GM19438 (cell line): ENCODE results near the gene JSRP1.
A peak's percentile ranks its signal among the peaks of the same experiment; 100 is the strongest.
"Not testable (repeated sequence)": the region's sequence is repeated elsewhere in the genome, so short reads cannot be mapped to it uniquely, and the experiment has no call there.

Source experiments
- ATAC-seq: cut with Tn5 transposase; IDR thresholded peaks from one replicate; pipeline ENCODE4 v1.9.1; 2021; ENCODE audit warnings: low read depth; ENCODE audit not compliant: unreplicated experiment

The JSRP1 gene

GRCh38 chr19:2282862-2283237 is 26.6 kb upstream of the JSRP1 start:
- ATAC-seq, result no peak

DNA sequence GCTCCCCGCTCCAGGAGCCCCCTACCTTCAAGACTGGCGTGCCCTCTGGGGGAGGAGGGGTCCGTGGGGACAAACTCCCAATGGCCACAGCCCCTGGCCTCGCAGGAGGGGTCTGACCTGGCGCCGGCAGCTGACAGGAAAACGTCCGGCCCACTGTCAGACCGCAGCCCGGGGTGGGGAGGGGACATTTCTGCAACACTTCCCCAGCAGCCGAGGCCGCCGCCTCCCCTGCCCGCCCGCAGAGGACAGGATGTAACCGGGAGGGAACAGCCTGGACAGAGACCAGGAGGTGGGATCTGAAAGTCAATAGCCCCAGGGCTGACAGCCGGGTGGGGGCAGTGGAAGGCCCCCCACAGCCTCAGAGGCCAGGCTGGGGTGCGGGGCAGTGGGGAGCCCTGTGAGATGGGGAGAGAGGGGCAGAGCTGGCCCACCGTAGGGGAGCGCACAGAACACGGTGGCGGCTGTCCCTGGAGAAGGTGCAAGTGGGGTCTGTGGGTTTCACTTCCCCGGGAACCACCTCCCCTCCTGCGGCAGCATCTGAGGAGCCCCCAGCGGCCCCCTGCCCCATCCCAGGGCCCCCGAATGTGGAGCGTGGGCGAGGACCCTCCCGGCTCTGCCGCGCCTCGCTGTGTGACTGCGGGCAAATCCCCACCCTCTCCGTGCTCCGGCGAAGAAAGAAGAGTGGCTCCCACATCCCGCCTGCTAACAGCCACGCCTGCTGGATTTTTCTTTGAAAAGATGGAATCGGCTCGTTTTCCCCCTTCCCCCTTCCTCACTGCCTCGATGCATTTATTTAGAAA is 26.0 kb upstream of the JSRP1 start, which contains the start of gene PEAK3:
PEAK3 (minus strand) TSS at position 114 of the 800 bp plus-strand sequence. CDS start 1,244 bp downstream, outside the sequence.
- no peak for ATAC-seq

- ATAC-seq, result not testable (repeated sequence)
Measured at GRCh38 chr19:2281265-2282061, 25.2 kb upstream of the JSRP1 start.

GRCh38 chr19:2280633-2281264 is 24.5 kb upstream of the JSRP1 start:
- ATAC-seq, result no peak

DNA sequence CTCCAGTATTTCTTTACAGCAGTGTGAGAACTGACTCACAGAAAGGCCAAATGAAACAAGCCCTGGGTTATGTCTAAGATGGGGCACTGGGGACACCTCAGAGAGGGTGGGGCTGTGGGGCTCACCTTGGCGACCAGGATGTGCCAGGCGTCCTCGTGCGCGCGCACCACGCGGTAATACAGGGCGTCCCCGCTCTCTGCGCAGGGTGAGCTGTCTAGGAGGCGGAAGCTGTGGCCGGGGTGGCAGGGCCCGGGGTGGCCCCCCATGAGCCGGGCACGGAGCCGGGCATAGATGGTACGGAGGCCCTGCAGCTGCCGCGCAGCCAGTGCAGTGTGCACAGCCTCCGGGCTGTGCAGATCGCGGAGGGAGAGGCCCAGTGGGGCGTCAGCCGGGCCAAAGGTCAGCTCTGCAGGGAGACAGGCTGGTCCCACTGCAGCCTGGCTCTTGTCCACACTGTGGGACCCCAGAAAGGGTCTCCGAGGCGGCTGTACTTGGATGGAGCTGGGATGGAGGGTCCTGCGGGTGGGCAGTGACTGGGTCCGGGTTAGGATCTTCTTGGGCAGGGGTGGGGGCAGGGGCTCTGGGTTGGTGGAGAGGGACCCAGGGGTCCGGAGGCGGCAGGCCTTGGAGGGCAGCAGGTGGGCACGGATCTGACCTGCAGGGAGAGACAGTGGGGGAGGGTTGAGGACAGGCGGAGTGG is 22.4 kb upstream of the JSRP1 start:
- ATAC-seq, result no peak

GRCh38 chr19:2277138-2277537 is 20.9 kb upstream of the JSRP1 start:
- no peak for ATAC-seq

DNA sequence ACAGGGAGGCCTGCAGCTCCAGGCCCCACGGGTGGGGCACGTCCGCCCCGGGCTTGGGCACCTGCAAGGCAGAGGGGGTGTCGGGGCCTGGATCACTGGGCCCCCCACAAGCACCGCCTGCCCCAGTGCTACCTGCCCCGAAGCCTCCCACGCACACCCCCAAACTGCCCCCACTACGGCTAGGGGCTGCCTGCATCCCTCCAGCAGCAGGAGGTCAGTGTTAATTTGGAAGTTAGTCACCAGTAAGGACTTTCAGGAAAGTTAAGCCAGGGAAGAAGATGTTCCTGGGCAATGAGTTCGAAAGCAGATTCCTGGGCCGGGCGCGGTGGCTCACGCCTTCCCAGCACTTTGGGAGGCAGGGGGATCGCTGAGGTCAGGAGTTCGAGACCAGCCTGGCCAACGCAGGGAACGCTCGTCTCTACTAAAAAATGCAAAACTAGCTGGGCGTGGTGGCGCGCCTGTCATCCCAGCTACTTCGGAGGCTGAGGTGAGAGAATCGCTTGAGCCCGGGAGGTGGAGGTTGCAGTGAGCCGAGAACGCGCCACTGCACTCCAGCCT is 20.3 kb upstream of the JSRP1 start:
- no peak for ATAC-seq

DNA sequence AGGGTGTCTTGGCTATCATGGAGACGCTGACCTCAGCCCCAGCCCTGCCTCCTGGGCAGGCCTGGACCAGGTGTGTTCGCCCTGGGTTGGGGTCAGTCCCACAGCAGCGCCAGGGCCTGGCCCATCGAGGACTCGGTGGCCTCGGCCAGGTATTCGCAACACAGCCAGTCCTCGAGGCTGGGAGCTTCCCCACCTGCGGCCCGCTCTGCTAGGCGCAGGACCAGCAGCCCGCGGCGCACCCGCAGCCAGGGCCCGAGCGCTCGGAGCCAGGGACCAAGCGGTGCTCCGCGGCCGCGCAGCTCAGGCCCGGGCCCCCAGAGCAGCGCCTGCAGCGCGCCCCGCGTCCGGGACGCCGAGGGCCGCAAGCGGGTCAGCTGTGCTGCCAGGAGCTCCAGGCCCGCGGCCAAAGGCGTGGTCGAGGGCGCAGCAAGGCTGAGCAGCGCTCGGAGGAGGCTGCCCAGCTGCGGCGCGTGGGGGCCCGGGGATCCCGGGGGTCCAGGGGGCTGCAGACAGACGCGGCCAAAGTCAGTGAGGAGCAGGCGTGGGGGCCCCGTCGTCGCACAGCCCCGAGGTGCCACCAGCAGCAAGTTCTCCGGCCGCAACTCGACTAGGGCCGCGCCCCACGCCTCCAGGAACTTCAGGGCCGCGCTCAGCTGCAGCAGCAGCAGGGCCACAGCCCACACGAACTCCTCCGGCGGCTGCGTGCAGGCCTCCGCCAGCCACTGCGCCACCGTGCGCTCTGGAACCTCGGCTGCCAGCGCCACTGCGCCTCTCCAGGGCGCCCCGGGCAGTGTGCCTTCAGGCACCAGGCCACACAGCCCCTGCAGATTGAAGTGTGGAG is 19.6 kb upstream of the JSRP1 start:
- no peak for ATAC-seq

DNA sequence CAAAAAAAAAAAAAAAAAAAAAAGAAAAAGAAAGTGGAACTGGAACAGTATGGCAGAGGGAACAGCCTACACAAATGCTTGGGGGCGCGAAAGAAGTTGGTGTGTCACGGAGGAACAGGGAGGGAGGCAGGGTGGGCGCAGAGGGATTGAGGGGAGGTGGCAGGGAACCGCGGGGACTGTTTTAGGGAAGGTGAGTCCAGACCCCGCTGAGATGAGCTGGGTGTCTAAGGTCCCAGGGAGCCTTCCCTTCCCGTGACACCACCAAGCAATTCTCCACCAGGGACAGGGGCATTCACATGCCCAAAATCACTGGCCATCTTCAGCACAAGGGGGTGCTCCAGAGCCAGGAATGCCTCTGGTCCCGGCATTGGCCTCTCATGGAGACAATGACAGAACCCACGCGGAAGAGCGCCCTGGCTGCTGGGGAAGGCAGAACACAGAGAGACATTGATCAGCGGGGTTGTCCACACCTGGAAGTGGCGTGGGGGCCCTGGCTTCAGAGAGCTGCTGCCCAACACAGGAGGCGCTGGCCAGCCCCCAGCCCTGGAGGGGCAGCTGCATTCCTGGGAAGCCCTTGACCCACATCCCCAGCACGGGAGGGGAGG is 18.8 kb upstream of the JSRP1 start:
- ATAC-seq, result no peak

- no peak for ATAC-seq
Measured at GRCh38 chr19:2274185-2274711, 18.0 kb upstream of the JSRP1 start.

DNA sequence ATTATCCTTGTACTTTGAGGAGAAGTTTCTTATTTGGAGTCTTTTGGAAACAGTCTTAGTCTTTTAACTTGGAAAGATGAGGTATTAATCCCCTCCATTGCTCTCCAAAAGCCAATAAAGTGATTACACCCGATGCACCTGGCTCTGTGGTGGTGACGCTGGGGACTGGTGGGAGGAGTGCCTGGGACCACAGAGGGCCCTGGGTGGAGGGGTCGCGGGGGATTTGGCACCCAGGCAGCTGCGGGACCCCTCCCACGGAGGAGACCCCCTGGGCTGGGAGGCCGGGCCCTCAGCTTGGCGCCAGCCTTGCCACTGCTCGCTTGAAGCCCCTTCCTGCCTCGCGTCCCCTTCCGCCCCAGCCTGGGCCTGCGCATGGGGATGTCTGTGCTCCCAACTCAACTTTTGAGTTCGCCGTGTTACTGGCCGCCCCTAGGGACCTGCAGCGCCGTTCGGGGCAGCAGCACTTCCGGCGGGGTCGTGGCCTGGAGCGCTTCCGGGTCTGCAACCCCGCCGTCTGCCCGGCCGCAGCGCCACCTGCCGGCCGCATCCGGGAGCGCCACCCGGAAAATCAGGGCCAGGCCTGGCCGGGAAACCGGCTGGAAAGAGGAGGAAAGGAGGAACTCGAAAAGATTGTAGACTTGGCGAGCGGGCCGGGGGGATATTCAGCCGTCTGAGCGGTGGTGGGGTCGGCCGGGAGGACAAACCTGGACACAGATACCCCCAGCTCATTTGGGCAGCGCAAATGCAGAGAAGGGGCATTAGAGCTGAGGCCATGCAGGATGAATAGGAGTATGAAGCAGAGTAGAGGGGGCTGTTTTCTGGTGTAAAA is 17.4 kb upstream of the JSRP1 start:
- ATAC-seq, result no peak

DNA sequence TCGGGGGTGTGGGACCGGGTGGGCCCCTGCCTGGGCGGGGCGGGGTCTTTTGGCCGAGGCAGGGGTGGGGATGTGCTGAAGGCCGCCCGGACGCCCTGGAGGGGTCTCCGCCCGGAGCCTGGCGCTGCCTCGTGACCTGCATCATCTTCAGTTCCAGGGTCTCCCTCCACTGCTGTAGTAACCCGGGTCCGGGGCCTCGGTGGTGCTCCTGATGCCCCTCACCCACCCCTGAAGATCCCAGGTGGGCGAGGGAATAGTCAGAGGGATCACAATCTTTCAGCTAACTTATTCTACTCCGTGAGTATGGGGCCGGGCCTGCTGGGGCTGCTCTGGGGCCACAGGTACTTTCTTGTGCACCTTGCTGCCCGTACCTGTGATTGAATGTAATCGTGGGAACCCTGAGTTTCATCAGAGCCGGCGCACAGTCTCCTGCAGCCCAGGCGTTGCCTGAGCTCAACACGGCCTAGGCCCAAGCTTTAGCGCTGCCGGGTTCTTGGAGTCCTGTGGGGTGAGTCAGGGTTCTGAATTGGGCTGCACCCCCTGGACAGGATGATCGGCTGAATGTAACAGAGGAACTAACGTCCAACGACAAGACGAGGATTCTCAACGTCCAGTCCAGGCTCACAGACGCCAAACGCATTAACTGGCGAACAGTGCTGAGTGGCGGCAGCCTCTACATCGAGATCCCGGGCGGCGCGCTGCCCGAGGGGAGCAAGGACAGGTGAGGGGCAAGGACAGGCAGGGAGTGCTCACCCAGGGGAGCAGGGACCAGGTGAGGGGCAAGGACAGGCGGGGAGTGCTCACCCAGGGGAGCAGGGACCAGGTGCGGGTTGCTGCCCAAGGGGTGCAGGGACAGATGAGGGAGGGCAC is 15.3 kb upstream of the JSRP1 start:
- ATAC-seq, result no peak

- no peak for ATAC-seq
Measured at GRCh38 chr19:2270423-2271233, 14.4 kb upstream of the JSRP1 start.

- ATAC-seq, result no peak
Measured at GRCh38 chr19:2270157-2270422, 13.9 kb upstream of the JSRP1 start.

DNA sequence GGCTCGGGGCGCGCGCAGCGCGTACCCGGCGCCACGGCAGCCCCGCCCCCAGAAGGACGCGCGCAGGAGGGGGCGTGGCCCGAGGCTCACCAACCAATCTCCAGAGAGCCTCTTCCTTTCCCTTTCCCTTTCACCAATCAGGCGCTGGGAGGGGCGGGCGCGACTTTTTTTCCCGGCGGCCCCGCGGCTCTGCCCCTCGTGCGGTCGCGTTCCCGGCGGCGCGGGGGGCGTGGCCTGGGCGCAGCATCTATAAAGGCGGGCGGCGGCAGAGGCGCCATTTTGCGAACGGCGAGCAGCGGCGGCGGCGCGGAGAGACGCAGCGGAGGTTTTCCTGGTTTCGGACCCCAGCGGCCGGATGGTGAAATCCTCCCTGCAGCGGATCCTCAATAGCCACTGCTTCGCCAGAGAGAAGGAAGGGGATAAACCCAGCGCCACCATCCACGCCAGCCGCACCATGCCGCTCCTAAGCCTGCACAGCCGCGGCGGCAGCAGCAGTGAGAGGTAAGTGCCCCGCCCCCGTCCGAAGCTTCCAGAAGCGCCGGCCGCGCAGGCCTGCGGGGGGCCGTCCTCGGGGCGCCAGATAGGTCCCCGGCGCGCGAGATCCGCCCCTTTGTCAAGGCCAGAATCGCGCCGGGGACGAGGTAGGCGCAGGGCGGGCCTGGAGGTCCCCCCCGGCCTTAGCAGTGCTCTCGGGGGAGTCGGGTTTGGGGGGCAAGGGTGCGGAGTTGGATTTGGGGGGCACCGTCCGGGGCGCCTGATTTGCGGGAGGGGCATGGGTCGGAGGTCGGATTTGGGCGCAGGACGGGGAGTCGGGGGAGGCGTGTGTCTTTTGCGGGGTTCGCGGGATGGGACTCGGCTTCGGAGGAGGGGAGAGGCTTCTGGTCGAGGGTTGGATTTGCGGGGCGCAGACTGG is 13.3 kb upstream of the JSRP1 start:
- ATAC-seq, result peak; percentile 41

- ATAC-seq, result no peak
Measured at GRCh38 chr19:2268861-2269243, 12.6 kb upstream of the JSRP1 start.
